Activated naive CD8-positive, alpha-beta T cell treated with anti-CD3 and anti-CD28 coated beads, Interleukin-2, amount 10 ng/mL, durations not matched to agents 7 days and 5 days (primary cell): ENCODE measurements around the gene SORCS2. TPM values are rescaled to one million over a fixed set of nuclear protein-coding genes. Genes with fewer than 3 reads are reported as not detected.

ENCODE experiments used
- ATAC-seq: fragments of 150-1000 bp; cut with Tn5 transposase; one replicate; pipeline ENCODE4 v1.10.0; 2021; ENCODE audit warnings: low read depth, moderate library complexity
- POLR2A ChIA-PET: fragments of 350-600 bp; sonication (Branson Sonifier 250); formaldehyde crosslinking; loops from one replicate; lab custom pipeline; 2021; ENCODE audit warnings: antibody characterized with exemption; lab: Charles Lee
- DNase-seq: peaks from one replicate; pipeline ENCODE4 v3.0.0; 2021
- H3K27ac Mint-ChIP-seq: one replicate; pipeline ENCODE4 v1.8.0; 2022; ENCODE audit warnings: mild to moderate bottlenecking, mixed read lengths
- H3K27me3 Mint-ChIP-seq: one replicate; pipeline ENCODE4 v1.8.0; 2022; ENCODE audit warnings: mild to moderate bottlenecking, moderate library complexity, mixed read lengths
- H3K36me3 Mint-ChIP-seq: one replicate; pipeline ENCODE4 v1.8.0; 2021; ENCODE audit warnings: mild to moderate bottlenecking, mixed read lengths
- H3K4me1 Mint-ChIP-seq: one replicate; pipeline ENCODE4 v1.8.0; 2021; ENCODE audit warnings: mixed read lengths
- H3K4me3 Mint-ChIP-seq: one replicate; pipeline ENCODE4 v1.8.0; 2022; ENCODE audit warnings: mild to moderate bottlenecking, moderate library complexity, mixed read lengths
- H3K9me3 Mint-ChIP-seq: one replicate; pipeline ENCODE4 v1.8.0; 2021; ENCODE audit warnings: mixed read lengths
- total RNA-seq, 2 experiments: library from RNA; stranded (reverse); gene quantifications; one replicate each; pipeline ENCODE4 v1.2.3, GENCODE V29; 2021

The SORCS2 gene
- total RNA-seq, 2 experiments from 2014 or later = not detected

DNA sequence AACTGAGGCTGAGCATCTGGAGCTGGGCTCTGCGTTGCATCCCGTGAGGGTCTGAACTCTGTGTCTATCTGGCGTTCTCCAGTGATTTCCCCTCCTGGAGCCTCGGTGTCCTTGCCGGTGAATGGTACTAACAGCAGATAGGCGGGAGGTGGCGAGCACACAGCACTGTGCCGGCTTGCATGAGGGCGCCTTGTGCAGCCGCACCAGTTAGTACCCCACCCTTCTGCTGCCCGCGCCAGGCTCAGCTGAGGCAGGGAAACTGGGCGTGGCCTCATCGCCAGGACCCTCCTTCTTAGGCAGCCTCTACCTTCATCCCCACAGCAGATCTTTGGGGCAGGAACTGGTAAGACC lies 42.7 kb downstream of the SORCS2 start:
- POLR2A ChIA-PET = no interaction called here

GRCh38 chr4:7236847-7237246 lies 44.5 kb downstream of the SORCS2 start:
- no peaks in the 10 kb centered on the region for H3K9me3 Mint-ChIP-seq
- no peak for ATAC-seq
- peaks cover 1% of the 10 kb centered on the region for H3K27me3 Mint-ChIP-seq
- no peak for DNase-seq
- H3K4me1 Mint-ChIP-seq = no peaks in the 10 kb centered on the region
- H3K27ac Mint-ChIP-seq = no peak overlapping the region
- POLR2A ChIA-PET = no interaction called here
- no peaks in the 10 kb centered on the region for H3K36me3 Mint-ChIP-seq
- no peak overlapping the region for H3K4me3 Mint-ChIP-seq

More for the DNA sequence above, 42.7 kb downstream of the SORCS2 start:
- H3K27ac Mint-ChIP-seq = no peak overlapping the region
- H3K27me3 Mint-ChIP-seq = no peaks in the 10 kb centered on the region
- DNase-seq = no peak
- no peaks in the 10 kb centered on the region for H3K4me1 Mint-ChIP-seq
- no peaks in the 10 kb centered on the region for H3K9me3 Mint-ChIP-seq
- H3K4me3 Mint-ChIP-seq = no peak overlapping the region
- no peak for ATAC-seq
- H3K36me3 Mint-ChIP-seq = no peaks in the 10 kb centered on the region

GRCh38 chr4:7237873-7238272 lies 45.5 kb downstream of the SORCS2 start:
- Mint-ChIP-seq H3K27me3 (peaks cover 1% of the 10 kb centered on the region), H3K9me3 (no peaks in the 10 kb centered on the region), H3K4me1 (no peaks in the 10 kb centered on the region), H3K4me3 (no peak overlapping the region), H3K36me3 (no peaks in the 10 kb centered on the region), H3K27ac (no peak overlapping the region)
- POLR2A ChIA-PET = no interaction called here
- DNase-seq (no peak), ATAC-seq (no peak)

DNA sequence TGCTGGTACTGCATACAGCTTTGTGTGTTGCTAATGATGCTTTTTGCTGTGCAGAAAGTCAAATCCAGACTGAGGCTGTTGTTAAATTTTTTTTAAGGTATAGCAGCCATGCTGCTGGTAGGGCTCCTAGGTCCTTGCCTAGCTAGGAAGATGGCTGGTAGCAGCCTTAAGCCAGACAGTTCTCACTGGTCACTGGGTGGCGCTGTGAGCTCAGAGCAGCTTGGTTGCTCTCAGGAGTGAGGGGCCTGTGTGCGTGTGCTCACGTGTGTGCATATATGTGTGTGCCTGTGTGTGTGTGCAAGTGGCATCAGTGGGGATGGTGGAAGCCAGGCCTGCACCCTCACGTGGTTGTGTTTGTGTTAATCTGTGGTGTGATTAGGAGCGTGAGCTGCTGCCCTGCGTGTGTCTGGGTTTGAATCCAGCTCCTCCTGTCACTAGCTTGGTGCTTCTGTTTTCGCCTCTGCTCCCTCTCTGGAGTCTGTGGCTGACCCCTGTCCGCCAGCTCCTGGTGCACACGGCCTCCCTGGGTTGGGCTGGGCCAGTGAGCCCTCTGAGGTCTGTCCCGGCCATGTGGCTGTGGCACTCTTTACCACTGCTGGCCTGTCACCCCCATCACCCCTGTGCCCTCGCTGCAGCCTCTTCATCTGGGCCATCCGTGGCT lies 46.1 kb downstream of the SORCS2 start:
- Mint-ChIP-seq H3K4me1 (no peaks in the 10 kb centered on the region), H3K27me3 (peaks cover 1% of the 10 kb centered on the region), H3K27ac (no peak overlapping the region), H3K9me3 (no peaks in the 10 kb centered on the region), H3K4me3 (no peak overlapping the region), H3K36me3 (no peaks in the 10 kb centered on the region)
- POLR2A ChIA-PET = no interaction called here
- ATAC-seq (no peak), DNase-seq (no peak)

- no peaks in the 10 kb centered on the region for H3K36me3 Mint-ChIP-seq
- H3K27me3 Mint-ChIP-seq = peaks cover 1% of the 10 kb centered on the region
- no peaks in the 10 kb centered on the region for H3K4me1 Mint-ChIP-seq
- ATAC-seq (no peak), DNase-seq (no peak)
- H3K9me3 Mint-ChIP-seq = no peaks in the 10 kb centered on the region
- POLR2A ChIA-PET = no interaction called here
- H3K4me3 Mint-ChIP-seq = no peak overlapping the region
- H3K27ac Mint-ChIP-seq = no peak overlapping the region
Observed at GRCh38 chr4:7239101-7239820, 46.9 kb downstream of the SORCS2 start.

GRCh38 chr4:7239844-7240243 lies 47.5 kb downstream of the SORCS2 start:
- H3K4me1 Mint-ChIP-seq = no peaks in the 10 kb centered on the region
- POLR2A ChIA-PET = no interaction called here
- H3K27me3 Mint-ChIP-seq = peaks cover 1% of the 10 kb centered on the region

GRCh38 chr4:7240306-7240705 lies 48.0 kb downstream of the SORCS2 start:
- DNase-seq (no peak), ATAC-seq (no peak)
- Mint-ChIP-seq H3K27me3 (peaks cover 1% of the 10 kb centered on the region), H3K9me3 (no peaks in the 10 kb centered on the region), H3K27ac (no peak overlapping the region), H3K4me3 (no peak overlapping the region), H3K4me1 (no peaks in the 10 kb centered on the region), H3K36me3 (no peaks in the 10 kb centered on the region)
- POLR2A ChIA-PET = no interaction called here

More at GRCh38 chr4:7239844-7240243, 47.5 kb downstream of the SORCS2 start:
- no peak for ATAC-seq
- no peak overlapping the region for H3K4me3 Mint-ChIP-seq
- no peak overlapping the region for H3K27ac Mint-ChIP-seq
- H3K9me3 Mint-ChIP-seq = no peaks in the 10 kb centered on the region
- DNase-seq = no peak
- H3K36me3 Mint-ChIP-seq = no peaks in the 10 kb centered on the region

DNA sequence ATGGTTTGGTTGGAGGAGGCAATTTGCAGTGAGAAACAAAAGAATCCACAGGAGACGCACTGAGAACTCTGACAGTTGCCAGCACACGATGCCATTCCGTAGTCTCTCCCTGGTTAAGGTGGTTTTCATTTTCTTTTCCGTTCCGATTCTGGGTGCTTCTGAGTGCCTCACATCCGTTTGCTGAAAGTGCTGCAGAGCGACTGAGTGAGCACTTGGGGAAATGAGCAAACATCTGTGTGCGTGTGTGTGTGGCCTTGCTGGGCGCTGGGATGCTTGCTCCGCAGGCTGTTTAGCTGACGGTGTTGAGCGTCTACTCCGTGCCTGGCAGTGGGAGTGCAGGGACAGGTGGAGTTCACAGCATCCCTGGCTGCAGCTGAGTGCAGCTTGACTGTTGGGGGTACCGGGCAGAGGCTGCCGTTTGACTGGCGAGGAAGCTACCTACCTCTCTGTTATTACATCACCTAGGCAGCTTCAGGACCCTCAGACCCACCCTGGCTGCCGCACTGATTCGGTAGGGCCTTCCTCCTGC lies 49.3 kb downstream of the SORCS2 start:
- no peak for DNase-seq

GRCh38 chr4:7242766-7243165 lies 50.4 kb downstream of the SORCS2 start:
- H3K4me3 Mint-ChIP-seq = no peak overlapping the region
- peaks cover 1% of the 10 kb centered on the region for H3K27me3 Mint-ChIP-seq
- H3K36me3 Mint-ChIP-seq = no peaks in the 10 kb centered on the region
- ATAC-seq (no peak), DNase-seq (no peak)
- no peaks in the 10 kb centered on the region for H3K9me3 Mint-ChIP-seq
- no peaks in the 10 kb centered on the region for H3K4me1 Mint-ChIP-seq
- POLR2A ChIA-PET = no interaction called here
- H3K27ac Mint-ChIP-seq = no peak overlapping the region

More for the DNA sequence above, 49.3 kb downstream of the SORCS2 start:
- no peak for ATAC-seq
- H3K27ac Mint-ChIP-seq = no peak overlapping the region
- H3K36me3 Mint-ChIP-seq = no peaks in the 10 kb centered on the region
- no peaks in the 10 kb centered on the region for H3K9me3 Mint-ChIP-seq
- POLR2A ChIA-PET = no interaction called here
- peaks cover 1% of the 10 kb centered on the region for H3K27me3 Mint-ChIP-seq
- H3K4me3 Mint-ChIP-seq = no peak overlapping the region
- no peaks in the 10 kb centered on the region for H3K4me1 Mint-ChIP-seq

- no peak for DNase-seq
- peaks cover 1% of the 10 kb centered on the region for H3K27me3 Mint-ChIP-seq
- H3K9me3 Mint-ChIP-seq = no peaks in the 10 kb centered on the region
- POLR2A ChIA-PET = no interaction called here
- no peak for ATAC-seq
- no peak overlapping the region for H3K4me3 Mint-ChIP-seq
- no peaks in the 10 kb centered on the region for H3K36me3 Mint-ChIP-seq
- no peak overlapping the region for H3K27ac Mint-ChIP-seq
- H3K4me1 Mint-ChIP-seq = no peaks in the 10 kb centered on the region
Observed at GRCh38 chr4:7243609-7244330, 51.4 kb downstream of the SORCS2 start.

DNA sequence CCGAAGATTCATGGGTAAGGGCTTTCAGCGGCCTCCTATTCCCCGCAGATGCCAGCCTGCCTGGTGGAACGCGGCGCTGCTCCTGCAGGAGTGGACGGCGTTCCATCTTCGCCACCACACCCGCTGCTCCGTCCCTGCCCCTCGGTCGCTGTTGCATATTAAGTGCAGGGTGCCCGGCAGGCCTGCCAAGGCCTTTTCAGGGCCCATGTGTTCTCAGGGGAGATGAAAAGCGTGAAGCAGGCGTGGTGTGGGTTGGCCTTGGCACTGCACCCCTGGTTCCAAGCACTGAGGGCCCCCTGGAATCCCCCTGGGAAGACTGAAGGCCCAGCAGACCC lies 52.0 kb downstream of the SORCS2 start:
- POLR2A ChIA-PET = no interaction called here
- Mint-ChIP-seq H3K27ac (no peak overlapping the region), H3K36me3 (no peaks in the 10 kb centered on the region), H3K27me3 (peaks cover 1% of the 10 kb centered on the region), H3K4me3 (no peak overlapping the region), H3K9me3 (no peaks in the 10 kb centered on the region), H3K4me1 (no peaks in the 10 kb centered on the region)
- no peak for DNase-seq
- ATAC-seq = no peak

- POLR2A ChIA-PET = no interaction called here
- H3K27ac Mint-ChIP-seq = no peak overlapping the region
Observed at GRCh38 chr4:7244751-7245320, 52.5 kb downstream of the SORCS2 start.

DNA sequence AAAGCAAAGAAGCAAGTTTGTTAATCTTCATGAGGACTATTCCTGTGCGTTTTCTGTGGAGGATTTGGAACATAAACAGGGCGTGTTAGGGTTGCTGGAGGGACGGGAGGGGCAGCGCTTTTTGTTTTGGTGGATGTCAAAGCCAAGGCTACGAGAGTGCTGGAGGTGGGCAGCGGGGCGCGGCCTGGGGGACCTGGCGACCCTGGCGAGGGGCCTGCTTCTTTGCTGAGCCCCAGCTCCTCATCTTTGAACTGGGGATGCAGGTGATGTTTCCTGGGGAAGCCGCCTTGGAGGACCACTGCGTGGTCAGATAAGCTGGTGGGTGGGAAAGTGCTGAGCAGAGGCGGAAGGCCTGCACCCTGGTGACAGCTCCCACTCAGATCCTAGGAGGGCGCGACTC lies 55.2 kb downstream of the SORCS2 start:
- ATAC-seq = no peak
- H3K36me3 Mint-ChIP-seq = no peaks in the 10 kb centered on the region
- H3K4me1 Mint-ChIP-seq = no peaks in the 10 kb centered on the region
- POLR2A ChIA-PET = no interaction called here
- DNase-seq = no peak
- H3K27ac Mint-ChIP-seq = no peak overlapping the region
- no peak overlapping the region for H3K4me3 Mint-ChIP-seq
- no peaks in the 10 kb centered on the region for H3K9me3 Mint-ChIP-seq
- no peaks in the 10 kb centered on the region for H3K27me3 Mint-ChIP-seq

More at GRCh38 chr4:7244751-7245320, 52.5 kb downstream of the SORCS2 start:
- no peaks in the 10 kb centered on the region for H3K4me1 Mint-ChIP-seq
- ATAC-seq (no peak), DNase-seq (no peak)
- H3K9me3 Mint-ChIP-seq = no peaks in the 10 kb centered on the region
- no peak overlapping the region for H3K4me3 Mint-ChIP-seq
- H3K27me3 Mint-ChIP-seq = peaks cover 1% of the 10 kb centered on the region
- H3K36me3 Mint-ChIP-seq = no peaks in the 10 kb centered on the region
